Prostate gland (tissue), 2 donors: Measurements from ENCODE around the gene LYG1.

Source experiments
- POLR2A ChIP-seq: fragments of 450-650 bp; IDR thresholded peaks from one replicate; pipeline ENCODE4 v1.6.1; 2016; ENCODE audit warnings: antibody characterized with exemption, mild to moderate bottlenecking
- TF ChIP-seq, protein P1 (sequence below), 4 experiments: fragments of 200-600 bp in 2 of 4; fragments of 450-650 bp in 2 of 4; sonication (generic) in 2 of 4; IDR thresholded peaks; 1 replicate in 3 of 4; 2 replicates in 1 of 4; pipeline ENCODE4 v1.5.1; 2016 to 2019; ENCODE audit warnings: antibody characterized with exemption in 4 of 4, mild to moderate bottlenecking in 2 of 4, moderate library complexity in 2 of 4

DNA sequence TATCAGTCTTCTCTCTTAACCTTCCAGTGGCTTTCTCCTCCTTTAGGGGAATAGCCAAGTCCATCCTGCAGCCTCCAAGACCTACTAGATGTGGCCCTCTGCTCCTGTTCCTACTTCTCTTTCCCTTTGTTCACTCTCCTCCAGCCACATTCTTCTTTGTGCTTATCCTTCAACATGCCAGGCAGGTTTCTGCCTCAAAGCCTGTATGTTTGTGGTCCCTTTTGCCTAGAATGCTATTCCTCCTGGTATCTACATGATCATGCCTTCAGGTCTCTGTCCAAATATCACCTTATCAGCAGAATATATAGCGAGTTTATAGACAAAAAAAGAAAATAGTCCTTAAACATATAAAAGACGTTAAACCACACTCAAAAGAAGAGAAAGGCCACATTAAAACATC lies 51.0 kb downstream of the LYG1 start:
- no peak for TF ChIP-seq POLR2A
- TF ChIP-seq, protein P1, sequence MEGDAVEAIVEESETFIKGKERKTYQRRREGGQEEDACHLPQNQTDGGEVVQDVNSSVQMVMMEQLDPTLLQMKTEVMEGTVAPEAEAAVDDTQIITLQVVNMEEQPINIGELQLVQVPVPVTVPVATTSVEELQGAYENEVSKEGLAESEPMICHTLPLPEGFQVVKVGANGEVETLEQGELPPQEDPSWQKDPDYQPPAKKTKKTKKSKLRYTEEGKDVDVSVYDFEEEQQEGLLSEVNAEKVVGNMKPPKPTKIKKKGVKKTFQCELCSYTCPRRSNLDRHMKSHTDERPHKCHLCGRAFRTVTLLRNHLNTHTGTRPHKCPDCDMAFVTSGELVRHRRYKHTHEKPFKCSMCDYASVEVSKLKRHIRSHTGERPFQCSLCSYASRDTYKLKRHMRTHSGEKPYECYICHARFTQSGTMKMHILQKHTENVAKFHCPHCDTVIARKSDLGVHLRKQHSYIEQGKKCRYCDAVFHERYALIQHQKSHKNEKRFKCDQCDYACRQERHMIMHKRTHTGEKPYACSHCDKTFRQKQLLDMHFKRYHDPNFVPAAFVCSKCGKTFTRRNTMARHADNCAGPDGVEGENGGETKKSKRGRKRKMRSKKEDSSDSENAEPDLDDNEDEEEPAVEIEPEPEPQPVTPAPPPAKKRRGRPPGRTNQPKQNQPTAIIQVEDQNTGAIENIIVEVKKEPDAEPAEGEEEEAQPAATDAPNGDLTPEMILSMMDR (IDR thresholded peaks at IDR 0.05), result no peak
